ENCODE data around the gene PRM2. TPM values are rescaled to one million over a fixed set of nuclear protein-coding genes. Genes with fewer than 3 reads are reported as not detected.

Gene PRM2
- polyA plus RNA-seq, 1 experiment, result not detected

GRCh38 chr16:11232302-11232851 lies 43.9 kb downstream of the PRM2 start:
- no peak for TF ChIP-seq CTCF (IDR thresholded peaks at IDR 0.05; ENCODE audit: low read depth, low read length)
- DNase-seq (ENCODE audit: low read depth, low spot score), result no peak

GRCh38 chr16:11231367-11231970 lies 44.8 kb downstream of the PRM2 start:
- TF ChIP-seq CTCF (IDR thresholded peaks at IDR 0.05; ENCODE audit: low read depth, low read length), result no peak
- Histone ChIP-seq H3K27me3 (ENCODE audit: control insufficient read depth, insufficient read depth, low read length) (no peaks in the 10 kb centered on the region), H3K27ac (ENCODE audit: low read depth, low read length) (no peak overlapping the region), H3K4me3 (ENCODE audit: low read depth, low read length) (no peak overlapping the region), H3K9me3 (ENCODE audit: control insufficient read depth, insufficient read depth, low read length) (no peaks in the 10 kb centered on the region)
- ChIA-PET CTCF (interaction anchor here (0.5 kb wide), 1 partner anchor 269 kb away, joined by 5 read pairs; no protein-coding TSS in a partner anchor), POLR2A (no interaction called here)
- DNase-seq (ENCODE audit: low read depth, low spot score), result no peak

More at GRCh38 chr16:11232302-11232851, 43.9 kb downstream of the PRM2 start:
- CTCF ChIA-PET, result no interaction called here
- Histone ChIP-seq H3K27me3 (ENCODE audit: control insufficient read depth, insufficient read depth, low read length) (no peaks in the 10 kb centered on the region), H3K9me3 (ENCODE audit: control insufficient read depth, insufficient read depth, low read length) (no peaks in the 10 kb centered on the region), H3K4me3 (ENCODE audit: low read depth, low read length) (no peak overlapping the region), H3K27ac (ENCODE audit: low read depth, low read length) (no peak overlapping the region)
- POLR2A ChIA-PET, result no interaction called here

- H3K27me3 ChIP-seq (ENCODE audit: control insufficient read depth, insufficient read depth, low read length), result no peaks in the 10 kb centered on the region
- no peak for DNase-seq (ENCODE audit: low read depth, low spot score)
- ChIA-PET CTCF (no interaction called here), POLR2A (no interaction called here)
- TF ChIP-seq CTCF (IDR thresholded peaks at IDR 0.05; ENCODE audit: low read depth, low read length), result no peak
- H3K4me3 ChIP-seq (ENCODE audit: low read depth, low read length), result no peak overlapping the region
- H3K9me3 ChIP-seq (ENCODE audit: control insufficient read depth, insufficient read depth, low read length), result no peaks in the 10 kb centered on the region; the same call in 1 of the 2 replicates
- no peak overlapping the region for H3K27ac ChIP-seq (ENCODE audit: low read depth, low read length)
These were observed 46.4 kb downstream of the PRM2 start for GRCh38 chr16:11229906-11230305.

DNA sequence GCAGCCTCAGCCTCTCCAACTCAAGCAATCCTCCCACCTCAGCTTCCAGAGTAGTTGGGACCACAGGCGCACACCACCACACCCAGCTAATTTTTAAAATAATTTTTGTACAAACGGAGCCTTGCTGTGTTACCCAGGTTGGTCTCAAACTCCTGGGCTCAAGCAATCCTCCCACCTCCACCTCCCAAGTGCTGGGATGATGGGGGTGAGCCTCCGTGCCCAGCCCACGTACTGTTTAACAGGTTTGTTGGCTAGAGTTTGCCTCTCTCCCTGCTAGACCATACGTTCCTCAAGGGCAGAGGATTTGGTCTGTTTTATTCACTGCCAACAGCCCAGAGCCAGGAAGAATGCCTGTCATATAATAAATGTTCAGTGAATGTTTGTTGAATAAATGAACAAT lies 46.8 kb downstream of the PRM2 start:
- Histone ChIP-seq H3K4me3 (ENCODE audit: low read depth, low read length) (no peak overlapping the region), H3K27me3 (ENCODE audit: control insufficient read depth, insufficient read depth, low read length) (no peaks in the 10 kb centered on the region), H3K27ac (ENCODE audit: low read depth, low read length) (no peak overlapping the region), H3K9me3 (ENCODE audit: control insufficient read depth, insufficient read depth, low read length) (no peaks in the 10 kb centered on the region; the same call in 1 of the 2 replicates)
- no peak for TF ChIP-seq CTCF (IDR thresholded peaks at IDR 0.05; ENCODE audit: low read depth, low read length)
- ChIA-PET POLR2A (no interaction called here), CTCF (no interaction called here)
- no peak for DNase-seq (ENCODE audit: low read depth, low spot score)

GRCh38 chr16:11225677-11226549 lies 50.4 kb downstream of the PRM2 start:
- no peak for DNase-seq (ENCODE audit: low read depth, low spot score)
- no peak overlapping the region for H3K4me3 ChIP-seq (ENCODE audit: low read depth, low read length)
- ChIA-PET CTCF (no interaction called here), POLR2A (no interaction called here)
- H3K9me3 ChIP-seq (ENCODE audit: control insufficient read depth, insufficient read depth, low read length), result no peaks in the 10 kb centered on the region; the same call in 1 of the 2 replicates
- H3K27ac ChIP-seq (ENCODE audit: low read depth, low read length), result no peak overlapping the region
- no peak for TF ChIP-seq CTCF (IDR thresholded peaks at IDR 0.05; ENCODE audit: low read depth, low read length)
- no peaks in the 10 kb centered on the region for H3K27me3 ChIP-seq (ENCODE audit: control insufficient read depth, insufficient read depth, low read length)

Measured in AG04450 (cell line).